ENCODE results near the gene APOBEC2.

DNA sequence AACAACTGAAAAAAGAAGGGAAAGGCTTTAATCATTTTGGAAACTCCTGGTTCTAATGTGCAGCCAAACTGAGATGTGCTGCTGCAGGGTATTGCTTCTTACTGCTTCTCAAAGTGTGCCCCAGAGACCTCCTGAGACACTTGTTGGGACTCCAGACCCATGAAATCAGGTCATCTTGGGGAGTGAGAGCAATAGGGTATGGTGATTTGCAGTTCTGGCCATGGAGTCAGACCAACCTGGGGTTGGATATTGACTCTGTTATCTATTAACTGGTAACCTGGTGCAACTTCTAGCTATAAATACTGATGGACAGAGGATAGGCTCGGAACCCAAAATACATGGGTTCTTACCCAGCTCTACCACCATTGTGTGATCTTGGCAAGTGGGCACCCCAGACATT lies 6.9 kb upstream of the APOBEC2 start:
- TF ChIP-seq, protein P1, sequence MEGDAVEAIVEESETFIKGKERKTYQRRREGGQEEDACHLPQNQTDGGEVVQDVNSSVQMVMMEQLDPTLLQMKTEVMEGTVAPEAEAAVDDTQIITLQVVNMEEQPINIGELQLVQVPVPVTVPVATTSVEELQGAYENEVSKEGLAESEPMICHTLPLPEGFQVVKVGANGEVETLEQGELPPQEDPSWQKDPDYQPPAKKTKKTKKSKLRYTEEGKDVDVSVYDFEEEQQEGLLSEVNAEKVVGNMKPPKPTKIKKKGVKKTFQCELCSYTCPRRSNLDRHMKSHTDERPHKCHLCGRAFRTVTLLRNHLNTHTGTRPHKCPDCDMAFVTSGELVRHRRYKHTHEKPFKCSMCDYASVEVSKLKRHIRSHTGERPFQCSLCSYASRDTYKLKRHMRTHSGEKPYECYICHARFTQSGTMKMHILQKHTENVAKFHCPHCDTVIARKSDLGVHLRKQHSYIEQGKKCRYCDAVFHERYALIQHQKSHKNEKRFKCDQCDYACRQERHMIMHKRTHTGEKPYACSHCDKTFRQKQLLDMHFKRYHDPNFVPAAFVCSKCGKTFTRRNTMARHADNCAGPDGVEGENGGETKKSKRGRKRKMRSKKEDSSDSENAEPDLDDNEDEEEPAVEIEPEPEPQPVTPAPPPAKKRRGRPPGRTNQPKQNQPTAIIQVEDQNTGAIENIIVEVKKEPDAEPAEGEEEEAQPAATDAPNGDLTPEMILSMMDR (conservative IDR thresholded peaks at IDR 0.05; ENCODE audit: low read length) = no peak
- TF ChIP-seq EZH2phosphoT487 (IDR thresholded peaks at IDR 0.05; ENCODE audit: borderline replicate concordance) = no peak

All from Loucy (cell line).